ENCODE results near the gene SIRT1.

GRCh38 chr10:67843284-67843683, 41.2 kb upstream of the SIRT1 start:
- TF ChIP-seq POLR2A (IDR thresholded peaks at IDR 0.05) (no peak), CTCF (IDR thresholded peaks at IDR 0.05) (no peak)
